ENCODE measurements around the gene AKAP13. TPM values are rescaled to one million over a fixed set of nuclear protein-coding genes. Genes with fewer than 3 reads are reported as not detected.

Gene AKAP13
- total and polyA plus RNA-seq, 2 experiments from 2014 or later: 53.1 to 108 TPM

DNA sequence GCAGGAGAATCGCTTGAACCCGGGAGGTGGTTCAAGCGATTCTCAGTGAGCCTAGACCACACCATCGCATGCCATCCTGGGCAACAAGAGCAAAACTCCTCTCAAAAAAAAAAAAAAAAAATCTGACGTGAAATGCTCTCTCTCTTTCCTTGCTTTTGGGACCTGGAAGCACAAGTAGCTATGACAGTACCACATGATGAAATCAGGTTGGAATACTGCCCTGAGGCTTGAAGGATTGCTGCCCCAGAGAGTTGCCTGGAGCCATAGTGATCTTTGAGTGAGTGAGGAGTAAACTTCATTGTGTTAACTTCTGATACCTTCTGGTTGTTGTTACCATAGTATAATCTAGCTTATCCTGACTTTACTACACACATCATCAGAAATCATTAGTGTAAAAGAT, 23.3 kb downstream of the AKAP13 start:
- no peaks in the 10 kb centered on the region for H3K9me3 ChIP-seq (ENCODE audit: low read depth)
- peak in 1 of 2 donors; percentile 69 for DNase-seq (ENCODE audit: low read depth in 1 of 2, low spot score in 1 of 2)
- no peaks in the 10 kb centered on the region for H3K27me3 ChIP-seq
- no peaks in the 10 kb centered on the region for H3K36me3 ChIP-seq
- H3K27ac ChIP-seq: no peak overlapping the region
- TF ChIP-seq, protein P1, sequence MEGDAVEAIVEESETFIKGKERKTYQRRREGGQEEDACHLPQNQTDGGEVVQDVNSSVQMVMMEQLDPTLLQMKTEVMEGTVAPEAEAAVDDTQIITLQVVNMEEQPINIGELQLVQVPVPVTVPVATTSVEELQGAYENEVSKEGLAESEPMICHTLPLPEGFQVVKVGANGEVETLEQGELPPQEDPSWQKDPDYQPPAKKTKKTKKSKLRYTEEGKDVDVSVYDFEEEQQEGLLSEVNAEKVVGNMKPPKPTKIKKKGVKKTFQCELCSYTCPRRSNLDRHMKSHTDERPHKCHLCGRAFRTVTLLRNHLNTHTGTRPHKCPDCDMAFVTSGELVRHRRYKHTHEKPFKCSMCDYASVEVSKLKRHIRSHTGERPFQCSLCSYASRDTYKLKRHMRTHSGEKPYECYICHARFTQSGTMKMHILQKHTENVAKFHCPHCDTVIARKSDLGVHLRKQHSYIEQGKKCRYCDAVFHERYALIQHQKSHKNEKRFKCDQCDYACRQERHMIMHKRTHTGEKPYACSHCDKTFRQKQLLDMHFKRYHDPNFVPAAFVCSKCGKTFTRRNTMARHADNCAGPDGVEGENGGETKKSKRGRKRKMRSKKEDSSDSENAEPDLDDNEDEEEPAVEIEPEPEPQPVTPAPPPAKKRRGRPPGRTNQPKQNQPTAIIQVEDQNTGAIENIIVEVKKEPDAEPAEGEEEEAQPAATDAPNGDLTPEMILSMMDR (IDR thresholded peaks at IDR 0.05; ENCODE audit: low read depth, low read length): no peak
- no peak overlapping the region for H3K4me3 ChIP-seq
- H3K4me1 ChIP-seq (ENCODE audit: low read depth): peaks cover 33% of the 10 kb centered on the region

DNA sequence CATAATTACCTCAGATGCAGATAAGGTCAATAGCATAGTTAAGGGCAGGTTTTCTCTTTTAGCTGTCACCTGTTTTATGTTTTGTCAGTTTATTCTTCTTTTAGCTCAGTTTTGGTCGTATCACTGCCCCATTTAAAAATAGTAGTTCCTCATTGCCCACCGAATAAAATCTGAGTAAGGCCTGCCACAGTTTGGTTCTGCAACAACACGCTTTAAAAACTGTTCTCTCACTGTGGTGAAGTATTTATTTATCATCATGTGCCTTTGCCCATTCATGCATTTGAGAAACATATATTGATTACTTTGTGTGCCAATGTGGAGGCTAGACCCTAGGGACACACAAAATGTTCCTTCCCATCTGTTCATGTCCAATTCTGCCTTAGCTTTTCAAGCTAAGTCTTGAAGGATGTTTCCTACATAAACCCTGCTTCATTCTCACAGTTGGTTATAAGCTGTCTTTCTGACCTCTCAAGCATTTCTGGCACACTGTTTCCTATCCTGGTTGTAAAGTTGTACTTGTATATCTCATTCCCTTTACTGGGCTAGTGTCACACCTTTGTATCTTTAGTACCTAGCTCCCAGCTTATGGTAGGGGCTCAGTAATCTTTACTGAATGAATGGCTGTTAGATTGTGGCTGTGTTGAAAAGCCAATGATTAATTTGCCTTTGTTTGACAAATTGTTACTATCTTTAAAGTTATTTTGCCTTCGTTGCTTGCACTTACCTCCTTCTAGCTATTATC, 23.9 kb downstream of the AKAP13 start:
- H3K9me3 ChIP-seq (ENCODE audit: low read depth): no peaks in the 10 kb centered on the region
- TF ChIP-seq, protein P1 (IDR thresholded peaks at IDR 0.05; ENCODE audit: low read depth, low read length): no peak
- no peaks in the 10 kb centered on the region for H3K27me3 ChIP-seq
- H3K27ac ChIP-seq: peak overlapping the region; percentile 71
- no peaks in the 10 kb centered on the region for H3K36me3 ChIP-seq
- no peak overlapping the region for H3K4me3 ChIP-seq
- H3K4me1 ChIP-seq (ENCODE audit: low read depth): peaks cover 33% of the 10 kb centered on the region
- peak in 1 of 2 donors; percentile 50 for DNase-seq (ENCODE audit: low read depth in 1 of 2, low spot score in 1 of 2)

DNA sequence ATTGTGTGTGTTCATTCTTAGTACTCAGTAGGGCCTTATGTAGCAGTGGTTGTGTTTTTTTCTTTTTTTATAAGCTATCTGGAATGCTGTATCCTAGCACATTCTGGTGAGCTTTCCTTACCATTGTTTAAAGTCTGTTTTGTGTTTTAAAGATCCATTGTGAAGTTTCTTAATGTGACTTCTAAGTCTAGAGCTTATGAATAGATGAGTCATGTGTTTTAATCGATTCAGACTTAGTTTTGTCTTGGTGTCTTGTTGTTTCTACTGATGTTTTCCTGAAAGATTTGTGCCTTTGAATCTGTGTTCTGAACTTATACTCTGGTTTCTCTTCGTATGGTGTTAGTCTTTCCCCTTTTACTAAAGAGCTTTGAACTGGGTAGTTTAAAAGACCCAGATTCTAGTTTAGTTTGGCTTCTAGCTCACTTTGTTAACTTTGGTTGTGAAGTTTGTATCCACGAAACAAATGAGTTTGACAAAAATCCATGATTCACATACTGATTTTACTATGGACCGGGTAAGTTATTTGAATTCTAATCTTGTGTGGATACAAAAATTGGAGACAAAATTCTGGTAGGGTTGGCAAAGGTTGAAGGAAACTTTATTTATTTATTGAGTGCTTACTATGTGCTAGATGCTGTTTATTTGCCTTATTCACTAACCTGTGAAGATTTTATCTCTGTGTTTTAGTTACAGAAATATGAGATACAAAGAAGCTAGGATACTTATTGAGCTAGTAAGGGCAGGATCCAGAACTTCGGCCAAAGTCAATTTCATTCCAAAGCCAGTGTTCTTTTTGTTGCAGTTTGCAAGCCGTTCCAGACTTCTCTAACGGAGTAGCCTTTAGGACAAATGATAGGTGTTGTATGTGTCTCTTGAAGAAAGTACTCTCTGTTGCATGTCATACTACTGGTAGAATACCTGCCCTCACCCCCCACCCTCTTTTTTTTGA, 24.8 kb downstream of the AKAP13 start:
- H3K4me3 ChIP-seq: no peak overlapping the region
- peak overlapping the region; percentile 71 for H3K27ac ChIP-seq
- TF ChIP-seq, protein P1 (IDR thresholded peaks at IDR 0.05; ENCODE audit: low read depth, low read length): no peak
- H3K4me1 ChIP-seq (ENCODE audit: low read depth): peaks cover 30% of the 10 kb centered on the region
- H3K27me3 ChIP-seq: no peaks in the 10 kb centered on the region
- H3K9me3 ChIP-seq (ENCODE audit: low read depth): no peaks in the 10 kb centered on the region
- no peaks in the 10 kb centered on the region for H3K36me3 ChIP-seq
- DNase-seq (ENCODE audit: low read depth in 1 of 2, low spot score in 1 of 2): no peak

DNA sequence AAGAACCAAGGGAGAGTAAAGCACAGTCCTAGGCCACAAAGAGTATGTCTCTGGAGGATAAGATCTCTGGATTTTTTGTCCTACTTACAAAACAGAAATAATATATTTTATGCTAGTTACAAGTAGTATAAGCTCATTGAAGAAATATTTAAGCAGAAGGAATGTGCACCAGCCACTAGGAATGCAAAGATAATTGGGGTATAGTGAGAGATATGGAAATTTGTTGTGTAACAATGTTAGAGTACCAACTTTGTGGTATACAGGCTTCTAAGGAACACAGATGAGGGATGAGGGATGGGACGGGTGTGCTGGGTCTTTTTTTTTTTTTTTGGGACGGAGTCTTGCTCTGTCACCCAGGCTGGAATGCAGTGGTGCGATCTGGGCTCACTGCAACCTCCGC, 26.5 kb downstream of the AKAP13 start:
- Histone ChIP-seq H3K36me3 (no peaks in the 10 kb centered on the region), H3K27ac (no peak overlapping the region), H3K27me3 (no peaks in the 10 kb centered on the region), H3K4me1 (ENCODE audit: low read depth) (peaks cover 30% of the 10 kb centered on the region), H3K9me3 (ENCODE audit: low read depth) (no peaks in the 10 kb centered on the region), H3K4me3 (no peak overlapping the region)
- peak in 1 of 2 donors; percentile 66 for DNase-seq (ENCODE audit: low read depth in 1 of 2, low spot score in 1 of 2)
- TF ChIP-seq, protein P1 (IDR thresholded peaks at IDR 0.05; ENCODE audit: low read depth, low read length): no peak

DNA sequence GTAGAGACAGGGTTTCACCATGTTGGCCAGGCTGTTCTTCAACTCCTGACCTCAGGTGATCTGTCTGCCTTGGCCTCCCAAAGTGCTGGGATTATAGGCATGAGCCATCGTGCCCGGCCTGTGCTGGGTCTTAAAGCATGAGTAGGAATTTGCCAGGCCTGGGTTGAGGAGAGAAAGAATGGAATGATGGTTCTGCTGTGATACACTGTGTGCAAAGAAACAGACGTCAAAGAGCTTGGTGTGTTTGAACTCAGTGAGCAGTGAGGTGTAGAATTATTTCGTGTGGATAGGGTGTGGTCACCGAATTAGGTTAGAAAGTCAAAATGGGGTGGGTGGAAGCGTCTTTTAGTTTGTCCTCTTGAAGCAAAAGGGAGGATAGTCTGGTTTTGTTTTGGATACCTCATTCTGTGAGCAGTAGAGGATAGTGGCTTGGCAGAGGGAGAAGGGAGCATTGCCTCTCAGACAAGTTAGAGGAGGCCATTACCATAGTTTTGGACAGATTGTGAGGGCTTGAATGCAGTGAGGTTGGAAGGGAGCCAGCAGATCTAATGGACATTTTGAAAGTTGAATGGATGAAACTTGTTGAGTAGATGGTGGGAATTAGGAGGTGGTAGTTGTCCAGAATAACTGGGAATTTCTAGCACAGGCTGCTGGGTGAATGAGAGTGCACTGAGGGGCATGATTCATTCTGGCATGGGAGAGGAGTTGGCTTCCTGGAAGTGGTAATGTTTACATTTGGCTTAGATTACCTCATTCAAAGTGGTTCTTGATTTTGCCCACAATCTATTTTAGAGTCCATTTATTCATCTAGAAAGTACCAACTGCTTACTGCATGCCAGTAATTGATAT, 27.2 kb downstream of the AKAP13 start:
- Histone ChIP-seq H3K4me1 (ENCODE audit: low read depth) (peaks cover 28% of the 10 kb centered on the region), H3K27me3 (no peaks in the 10 kb centered on the region), H3K4me3 (no peak overlapping the region), H3K27ac (no peak overlapping the region), H3K36me3 (no peaks in the 10 kb centered on the region), H3K9me3 (ENCODE audit: low read depth) (no peaks in the 10 kb centered on the region)
- TF ChIP-seq, protein P1 (IDR thresholded peaks at IDR 0.05; ENCODE audit: low read depth, low read length): no peak
- peak in 1 of 2 donors; percentile 76 for DNase-seq (ENCODE audit: low read depth in 1 of 2, low spot score in 1 of 2)
